K562 (cell line): ENCODE data around the gene ANKRD65. TPM values are rescaled to one million over a fixed set of nuclear protein-coding genes. Genes with fewer than 3 reads are reported as not detected.

ENCODE experiments used
- BMI1 ChIP-seq: fragments of 150-350 bp; IDR thresholded peaks from 2 replicates; pipeline ENCODE4 v1.6.1; 2014; ENCODE audit warnings: low read length
- COPS2 ChIP-seq: fragments of 450-650 bp; conservative IDR thresholded peaks from 2 replicates; pipeline ENCODE4 v1.6.1; 2016; ENCODE audit warnings: mild to moderate bottlenecking, moderate library complexity
- CREBBP ChIP-seq: IDR thresholded peaks from one replicate; pipeline ENCODE4 v1.6.1; 2012; ENCODE audit warnings: low read depth, mild to moderate bottlenecking, control low read depth, inconsistent platforms, low read length
- DACH1 ChIP-seq: fragments of 450-650 bp; IDR thresholded peaks from 2 replicates; pipeline ENCODE4 v1.6.1; 2018; ENCODE audit not compliant: partially characterized antibody
- EZH2 ChIP-seq: IDR thresholded peaks from 2 replicates; pipeline ENCODE4 v1.6.1; 2012; ENCODE audit warnings: low read depth, mild to moderate bottlenecking, inconsistent platforms, low read length, borderline replicate concordance
- MAX ChIP-seq: sonication (generic); formaldehyde crosslinking; IDR thresholded peaks from 2 replicates; pipeline ENCODE4 v1.9.0; 2022; ENCODE audit warnings: mild to moderate bottlenecking, missing genetic modification reagents
- MYBL2 ChIP-seq, 2 experiments: fragments of 450-650 bp in 1 of 2; sonication (generic) in 1 of 2; formaldehyde crosslinking in 1 of 2; IDR thresholded peaks; 2 replicates each; pipeline versions ENCODE4 v1.6.1 to v1.8.1; 2017 to 2022; ENCODE audit warnings: borderline replicate concordance in 1 of 2, inconsistent platforms in 1 of 2, low read depth in 1 of 2, mild to moderate bottlenecking in 1 of 2, missing genetic modification reagents in 1 of 2, moderate library complexity in 1 of 2
- RNF219 ChIP-seq: fragments of 250-450 bp; sonication (Bioruptor Pico); IDR thresholded peaks from 2 replicates; pipeline ENCODE4 v1.5.0; 2022; ENCODE audit warnings: mild to moderate bottlenecking
- SNRNP70 ChIP-seq: fragments of 200-400 bp; formaldehyde crosslinking; optimal IDR thresholded peaks from 2 replicates; pipeline ENCODE3; 2017; ENCODE audit warnings: low read depth, low read length
- THAP12 ChIP-seq: fragments of 250-450 bp; sonication (Bioruptor Pico); IDR thresholded peaks from 2 replicates; pipeline ENCODE4 v1.9.0; 2021; ENCODE audit warnings: mild to moderate bottlenecking, inconsistent platforms
- ZFPM2 ChIP-seq: fragments of 250-450 bp; sonication (Bioruptor Pico); IDR thresholded peaks from 2 replicates; pipeline ENCODE4 v1.5.1; 2022; ENCODE audit warnings: mild to moderate bottlenecking
- ZNF277 ChIP-seq: fragments of 250-450 bp; sonication (Bioruptor Pico); IDR thresholded peaks from 2 replicates; pipeline ENCODE4 v1.8.0; 2022; ENCODE audit warnings: inconsistent platforms, mild to moderate bottlenecking, moderate library complexity, borderline replicate concordance
- ZNF586 ChIP-seq: fragments of 450-650 bp; formaldehyde crosslinking; conservative IDR thresholded peaks from 2 replicates; pipeline ENCODE4 v1.4.0; 2020; ENCODE audit warnings: mild to moderate bottlenecking, moderate library complexity
- ZNF644 ChIP-seq: fragments of 200-800 bp; sonication (Bioruptor generic); IDR thresholded peaks from 2 replicates; pipeline ENCODE4 v1.6.1; 2016; ENCODE audit warnings: low read depth, missing genetic modification characterization, missing compliant biosample characterization
- ZNF830 ChIP-seq: fragments of 250-450 bp; sonication (Bioruptor Pico); IDR thresholded peaks from 2 replicates; pipeline ENCODE4 v1.5.0; 2021; ENCODE audit warnings: mild to moderate bottlenecking
- polyA plus RNA-seq, 8 experiments: library from polyadenylated mRNA; depleted of rRNA in 4 of 8; stranded (reverse) in 5 of 8; unstranded in 3 of 8; fragments of >200 nt; fragmentation: Nextera tagmentation in 2 of 8; fragmentation: Illumina TruSeq in 1 of 8; extraction: Ambion mirVana in 2 of 8; extraction: Trizol in 1 of 8; gene quantifications; 2 replicates each; pipeline versions ENCODE4 v1.2.1 to v1.2.3, GENCODE V29; 2011 to 2014; ENCODE audit warnings: inconsistent platforms in 1 of 8, missing spikeins in 1 of 8
- total RNA-seq, 7 experiments: library from RNA; depleted of rRNA in 6 of 7; stranded (reverse); fragments of >200 nt in 6 of 7; fragmentation: Illumina TruSeq in 2 of 7; extraction: Trizol in 2 of 7; gene quantifications; 2 replicates each; pipeline versions ENCODE4 v1.2.1 to v1.2.3, GENCODE V29; 2011 to 2021; ENCODE audit warnings: low replicate concordance in 1 of 7
- TF ChIP-seq, protein P1 (sequence below): sonication (generic); formaldehyde crosslinking; IDR thresholded peaks from 2 replicates; pipeline ENCODE4 v1.8.0; 2022; ENCODE audit warnings: missing genetic modification reagents, mild to moderate bottlenecking, moderate library complexity, borderline replicate concordance

Gene ANKRD65
- total and polyA plus RNA-seq, 9 of the 15 experiments (the other 6 are each of a cell fraction or from before 2014, with no cell fraction given), result not detected

GRCh38 chr1:1374929-1375662 lies 46.0 kb downstream of the ANKRD65 start, which contains the start of gene AURKAIP1 (continued):
- peak; percentile 80 for TF ChIP-seq MAX (CRISPR knock-in tag)
- peak; percentile 52; the same call in 1 of the 2 replicates for TF ChIP-seq ZFPM2
- TF ChIP-seq SNRNP70, result no peak
- TF ChIP-seq ZNF277 (CRISPR knock-in tag), result no peak
- TF ChIP-seq MYBL2 (IDR thresholded peaks at IDR 0.05; ENCODE audit: low read depth), result no peak; the same call in 1 of the 2 replicates
- TF ChIP-seq MYBL2 (CRISPR knock-in tag; IDR thresholded peaks at IDR 0.05; ENCODE audit: borderline replicate concordance), result no peak
- TF ChIP-seq, protein P1, sequence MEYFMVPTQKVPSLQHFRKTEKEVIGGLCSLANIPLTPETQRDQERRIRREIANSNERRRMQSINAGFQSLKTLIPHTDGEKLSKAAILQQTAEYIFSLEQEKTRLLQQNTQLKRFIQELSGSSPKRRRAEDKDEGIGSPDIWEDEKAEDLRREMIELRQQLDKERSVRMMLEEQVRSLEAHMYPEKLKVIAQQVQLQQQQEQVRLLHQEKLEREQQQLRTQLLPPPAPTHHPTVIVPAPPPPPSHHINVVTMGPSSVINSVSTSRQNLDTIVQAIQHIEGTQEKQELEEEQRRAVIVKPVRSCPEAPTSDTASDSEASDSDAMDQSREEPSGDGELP (CRISPR knock-in tag), result peak; percentile 94
- TF ChIP-seq COPS2, result no peak
- TF ChIP-seq ZNF830 (CRISPR knock-in tag), result peak; percentile 80
- TF ChIP-seq DACH1, result peak; percentile 46
- TF ChIP-seq BMI1, result peak; percentile 29; the same call in 1 of the 2 replicates
- no peak for TF ChIP-seq EZH2
- no peak for TF ChIP-seq ZNF586 (CRISPR knock-in tag)
- no peak for TF ChIP-seq CREBBP
- TF ChIP-seq THAP12 (CRISPR knock-in tag), result peak; percentile 90; the same call in 1 of the 2 replicates
- peak; percentile 84; the same call in 1 of the 2 replicates for TF ChIP-seq ZNF644 (tag)
- TF ChIP-seq RNF219 (CRISPR knock-in tag), result no peak
